ENCODE results near the gene CCDC137. TPM values are rescaled to one million over a fixed set of nuclear protein-coding genes. Genes with fewer than 3 reads are reported as not detected.

CCDC137 gene
- total and polyA plus RNA-seq, 2 of the 13 experiments (the other 11 are each of a cell fraction or from before 2014, with no cell fraction given) = 14.6 to 39.1 TPM

GRCh38 chr17:81655378-81656117 is 11.0 kb upstream of the CCDC137 start (continued):
- peak; percentile 42; the same call in 1 of the 2 replicates for TF ChIP-seq ZNF292 (CRISPR knock-in tag; IDR thresholded peaks at IDR 0.05; ENCODE audit: borderline replicate concordance, low read depth)
- peak; percentile 26; the same call in 1 of the 2 replicates for TF ChIP-seq ZFY (CRISPR knock-in tag; IDR thresholded peaks at IDR 0.05)
- no peak; the same call in 1 of the 2 replicates for TF ChIP-seq ZNF770 (CRISPR knock-in tag; IDR thresholded peaks at IDR 0.05)
- TF ChIP-seq BCL6 (CRISPR knock-in tag; IDR thresholded peaks at IDR 0.05) = peak; percentile 25; the same call in 1 of the 2 replicates
- no peak for TF ChIP-seq GTF3A (CRISPR knock-in tag; conservative IDR thresholded peaks at IDR 0.05)
- TF ChIP-seq ARNT (IDR thresholded peaks at IDR 0.05) = no peak
- peak; percentile 99 for TF ChIP-seq RXRB (CRISPR knock-in tag; IDR thresholded peaks at IDR 0.05; ENCODE audit: borderline replicate concordance)
- 0 out of 2 replicates have a peak, but pooled peaks have one; percentile 6 for TF ChIP-seq DNMT1 (CRISPR knock-in tag; IDR thresholded peaks at IDR 0.05)
- no peak; the same call in 1 of the 2 replicates for TF ChIP-seq ZNF160 (CRISPR knock-in tag; IDR thresholded peaks at IDR 0.05)
- peak; percentile 65 for TF ChIP-seq ZFX (CRISPR knock-in tag; IDR thresholded peaks at IDR 0.05; ENCODE audit: low read depth)
- no peak for TF ChIP-seq FOXJ3 (CRISPR knock-in tag; IDR thresholded peaks at IDR 0.05; ENCODE audit: borderline replicate concordance)
- peak; percentile 65 for TF ChIP-seq MXD4 (CRISPR knock-in tag; IDR thresholded peaks at IDR 0.05)
- TF ChIP-seq TFDP2 (CRISPR knock-in tag; IDR thresholded peaks at IDR 0.05) = peak; percentile 74
- TF ChIP-seq ZBTB44 (CRISPR knock-in tag; IDR thresholded peaks at IDR 0.05) = no peak
